Lung (tissue), 12 donors: ENCODE results near the gene ARPC2. TPM values are rescaled to one million over a fixed set of nuclear protein-coding genes. Genes with fewer than 3 reads are reported as not detected.

Source experiments
- ATAC-seq: fragments of 200-7000 bp; cut with Tn5 transposase; one replicate; pipeline ENCODE4 v1.9.1; 2020; ENCODE audit warnings: moderate number of reproducible peaks; ENCODE audit not compliant: insufficient read depth, low FRiP score
- DNase-seq, 3 donors: peaks; one replicate each; pipeline ENCODE4 v3.0.0-alpha.2; 2013 to 2017
- H3K27ac ChIP-seq, 2 donors: one replicate each; pipeline ENCODE4 v1.5.1; 2013; ENCODE audit warnings: mild to moderate bottlenecking in 2 of 2, moderate library complexity in 2 of 2, control low read depth in 1 of 2, inconsistent platforms in 1 of 2, low read depth in 1 of 2, low read length in 1 of 2
- H3K27me3 ChIP-seq, 3 donors: one replicate each; pipeline ENCODE4 v1.5.1; 2013; ENCODE audit warnings: low read length in 2 of 3; ENCODE audit not compliant: control insufficient read depth in 3 of 3, insufficient read depth in 3 of 3
- H3K36me3 ChIP-seq, 4 donors: one replicate each; pipeline ENCODE4 v1.5.1; 2013; ENCODE audit warnings: low read length in 4 of 4, mild to moderate bottlenecking in 1 of 4, moderate library complexity in 1 of 4; ENCODE audit not compliant: control insufficient read depth in 4 of 4, insufficient read depth in 4 of 4
- H3K4me1 ChIP-seq, 5 donors: one replicate each; pipeline ENCODE4 v1.5.1; 2013; ENCODE audit warnings: low read length in 5 of 5, mild to moderate bottlenecking in 2 of 5, moderate library complexity in 1 of 5; ENCODE audit not compliant: control insufficient read depth in 5 of 5, insufficient read depth in 5 of 5
- H3K4me3 ChIP-seq: one replicate; pipeline ENCODE4 v1.5.1; 2013; ENCODE audit warnings: mild to moderate bottlenecking, control low read depth, moderate library complexity
- H3K9ac ChIP-seq, 2 donors: one replicate each; pipeline ENCODE4 v1.5.1; 2013; ENCODE audit warnings: low read length in 2 of 2, control low read depth in 1 of 2; ENCODE audit not compliant: insufficient read depth in 1 of 2
- H3K9me3 ChIP-seq, 4 donors: one replicate each; pipeline ENCODE4 v1.5.1; 2013; ENCODE audit warnings: low read length in 3 of 4, mild to moderate bottlenecking in 1 of 4, moderate library complexity in 1 of 4; ENCODE audit not compliant: control insufficient read depth in 4 of 4, insufficient read depth in 3 of 4
- CTCF ChIP-seq: IDR thresholded peaks from 2 replicates; pipeline ENCODE4 v1.5.1; 2012; ENCODE audit warnings: mild to moderate bottlenecking; ENCODE audit errors: control extremely low read depth, extremely low read depth
- WGBS, 2 donors: extraction: QIAGEN DNeasy Blood & Tissue Kit; methylation state at CpG; one replicate each; pipeline ENCODE4 v1.1.7; 2013; 5-methylcytosine and 5-hydroxymethylcytosine counted together
- polyA plus RNA-seq, 2 donors: library from polyadenylated mRNA; stranded (reverse); fragments of 200-250 nt; gene quantifications; one replicate each; pipeline ENCODE4 v1.2.1, GENCODE V29; 2013
- total RNA-seq, 2 donors: library from RNA; depleted of rRNA in 1 of 2; stranded (reverse); fragments of >200 nt in 1 of 2; gene quantifications; one replicate each; pipeline ENCODE4 v1.2.1, GENCODE V29; 2014 to 2021
- donor health status: control.
- donor health status: control.
- donor health status: Bipolar disorder and iron deficiency.
- donor health status: healthy.
- donor health status: DM: yes; HTN: yes; CAD: no.

ARPC2 gene
- total and polyA plus RNA-seq, 4 donors: 190 to 490 (median 308) TPM

- ATAC-seq (no peak), DNase-seq (no peak)
- Histone ChIP-seq H3K36me3 (peaks cover 25 to 54% (median 40%) of the 10 kb centered on the region in 4 donors), H3K4me3 (no peak overlapping the region), H3K9ac (no peak overlapping the region), H3K9me3 (no peaks in the 10 kb centered on the region), H3K27ac (no peak overlapping the region), H3K27me3 (no peaks in the 10 kb centered on the region), H3K4me1 (peaks cover 4 to 21% (median 11%) of the 10 kb centered on the region in 5 donors)
- no peak for TF ChIP-seq CTCF
- 74 to 75% methylated on average over 4 of the region's 4 CpGs for WGBS, 2 donors
Measured at GRCh38 chr2:218274586-218274985, 57.6 kb downstream of the ARPC2 start.

- Histone ChIP-seq H3K4me3 (no peak overlapping the region), H3K9me3 (no peaks in the 10 kb centered on the region), H3K27me3 (no peaks in the 10 kb centered on the region), H3K4me1 (peaks cover 4 to 21% (median 11%) of the 10 kb centered on the region in 5 donors), H3K27ac (no peak overlapping the region), H3K9ac (no peak overlapping the region), H3K36me3 (peaks cover 25 to 63% (median 44%) of the 10 kb centered on the region in 4 donors)
- ATAC-seq: no peak
- DNase-seq: no peak
- no peak for TF ChIP-seq CTCF
- WGBS, 2 donors: 56 to 85% methylated on average over 9 of the region's 9 CpGs
Measured at GRCh38 chr2:218275371-218276072, 58.5 kb downstream of the ARPC2 start.

GRCh38 chr2:218276986-218277755, 60.2 kb downstream of the ARPC2 start:
- no peak for DNase-seq
- no peak for TF ChIP-seq CTCF
- Histone ChIP-seq H3K27me3 (no peaks in the 10 kb centered on the region), H3K9me3 (no peaks in the 10 kb centered on the region), H3K4me1 (peaks cover 3 to 11% (median 5%) of the 10 kb centered on the region in 5 donors), H3K36me3 (peaks cover 25 to 71% (median 46%) of the 10 kb centered on the region in 4 donors), H3K4me3 (no peak overlapping the region), H3K9ac (no peak overlapping the region), H3K27ac (no peak overlapping the region)
- WGBS, 2 donors: 85 to 90% methylated on average over 12 of the region's 12 CpGs
- no peak for ATAC-seq
